ENCODE results near the gene TIMP2. TPM values are rescaled to one million over a fixed set of nuclear protein-coding genes. Genes with fewer than 3 reads are reported as not detected.
A peak's percentile ranks its signal among the peaks of the same experiment; 100 is the strongest.

The TIMP2 gene
- total and polyA plus RNA-seq, 5 experiments from 2014 or later = 0.22 to 7.3 (median 0.75) TPM

GRCh38 chr17:78935419-78936323 is 10.5 kb upstream of the TIMP2 start:
- DNase-seq (no peak), ATAC-seq (no peak)
- Mint-ChIP-seq H3K4me1 (peaks cover 0 to 11% (median 3%) of the 10 kb centered on the region in 4 donors), H3K27ac (peak overlapping the region in 1 of 10 donors; percentile 74), H3K9me3 (no peaks in the 10 kb centered on the region), H3K27me3 (peaks cover 0 to 3% (median 0%) of the 10 kb centered on the region in 5 donors), H3K36me3 (no peaks in the 10 kb centered on the region), H3K4me3 (no peak overlapping the region)
- POLR2A ChIA-PET = interaction anchor here (0.7 kb wide), 1 partner anchor 16 kb away, joined by 3 read pairs; no protein-coding TSS in a partner anchor

- H3K4me3 Mint-ChIP-seq = no peak overlapping the region
- H3K27me3 Mint-ChIP-seq = peaks cover 0 to 3% (median 0%) of the 10 kb centered on the region in 5 donors
- H3K36me3 Mint-ChIP-seq = no peaks in the 10 kb centered on the region
- DNase-seq (no peak), ATAC-seq (no peak)
- POLR2A ChIA-PET = no interaction called here
- no peaks in the 10 kb centered on the region for H3K9me3 Mint-ChIP-seq
- peak overlapping the region in 1 of 10 donors; percentile 45 for H3K27ac Mint-ChIP-seq
- H3K4me1 Mint-ChIP-seq = peaks cover 0 to 11% (median 3%) of the 10 kb centered on the region in 4 donors
Observed at GRCh38 chr17:78934681-78935418, 9.7 kb upstream of the TIMP2 start.

GRCh38 chr17:78933959-78934568 is 8.9 kb upstream of the TIMP2 start:
- Mint-ChIP-seq H3K9me3 (no peaks in the 10 kb centered on the region), H3K36me3 (no peaks in the 10 kb centered on the region), H3K27ac (peak overlapping the region in 3 of 10 donors; percentile 45 to 65 (median 57)), H3K27me3 (peaks cover 0 to 3% (median 0%) of the 10 kb centered on the region in 5 donors), H3K4me3 (no peak overlapping the region), H3K4me1 (peaks cover 0 to 11% (median 3%) of the 10 kb centered on the region in 4 donors)
- ATAC-seq = no peak
- POLR2A ChIA-PET = no interaction called here
- DNase-seq = no peak

- peak; percentile 61 to 73 for ATAC-seq
- Mint-ChIP-seq H3K27me3 (peaks cover 0 to 3% (median 0%) of the 10 kb centered on the region in 5 donors), H3K36me3 (no peaks in the 10 kb centered on the region), H3K27ac (peak overlapping the region in 8 of 10 donors; percentile 26 to 75 (median 62)), H3K4me3 (no peak overlapping the region), H3K9me3 (no peaks in the 10 kb centered on the region), H3K4me1 (peaks cover 0 to 11% (median 3%) of the 10 kb centered on the region in 4 donors)
- POLR2A ChIA-PET = no interaction called here
- DNase-seq = peak in 3 of 10 donors; percentile 9 to 34 (median 11)
Observed at GRCh38 chr17:78933025-78933958, 8.1 kb upstream of the TIMP2 start.

GRCh38 chr17:78929908-78930775 is 5.0 kb upstream of the TIMP2 start:
- Mint-ChIP-seq H3K4me1 (peaks cover 0 to 11% (median 6%) of the 10 kb centered on the region in 4 donors), H3K9me3 (no peaks in the 10 kb centered on the region), H3K36me3 (no peaks in the 10 kb centered on the region), H3K27me3 (peaks cover 0 to 7% (median 2%) of the 10 kb centered on the region in 5 donors), H3K4me3 (no peak overlapping the region), H3K27ac (no peak overlapping the region)
- DNase-seq (no peak), ATAC-seq (no peak)
- POLR2A ChIA-PET = no interaction called here

- peak; percentile 2 to 18 for ATAC-seq
- Mint-ChIP-seq H3K36me3 (no peaks in the 10 kb centered on the region), H3K4me1 (peaks cover 11 to 23% (median 19%) of the 10 kb centered on the region in 4 donors), H3K27ac (peak overlapping the region in 1 of 10 donors; percentile 21), H3K27me3 (peaks cover 0 to 7% (median 2%) of the 10 kb centered on the region in 5 donors), H3K9me3 (no peaks in the 10 kb centered on the region), H3K4me3 (peak overlapping the region in 7 of 10 donors; percentile 19 to 82 (median 50))
- DNase-seq = no peak
- POLR2A ChIA-PET = interaction anchor here (0.7 to 1.2 kb wide), 2 partner anchors 36 to 790 kb away, joined by 4 to 8 read pairs; no protein-coding TSS in a partner anchor
Observed at GRCh38 chr17:78925662-78926555, 722 bp upstream of the TIMP2 start.

GRCh38 chr17:78924481-78925151 is 571 bp downstream of the TIMP2 start:
- H3K36me3 Mint-ChIP-seq = no peaks in the 10 kb centered on the region
- DNase-seq (no peak), ATAC-seq (peak; percentile 13 to 28)
- H3K4me3 Mint-ChIP-seq = peak overlapping the region; percentile 56 to 89 (median 83)
- no peaks in the 10 kb centered on the region for H3K9me3 Mint-ChIP-seq
- peaks cover 0 to 7% (median 2%) of the 10 kb centered on the region in 5 donors for H3K27me3 Mint-ChIP-seq
- POLR2A ChIA-PET = interaction anchor here (0.7 to 1.2 kb wide), 2 partner anchors 35 to 47 kb away, joined by 4 to 7 read pairs; no protein-coding TSS in a partner anchor
- H3K27ac Mint-ChIP-seq = peak overlapping the region in 3 of 10 donors; percentile 62 to 89 (median 74)
- H3K4me1 Mint-ChIP-seq = peaks cover 17 to 29% (median 24%) of the 10 kb centered on the region in 4 donors

- ATAC-seq = peak; percentile 59 to 63
Observed at GRCh38 chr17:78923660-78924453, 1.3 kb downstream of the TIMP2 start.

More at GRCh38 chr17:78923660-78924453, 1.3 kb downstream of the TIMP2 start:
- H3K9me3 Mint-ChIP-seq = no peaks in the 10 kb centered on the region
- peak overlapping the region in 9 of 10 donors; percentile 65 to 89 (median 79) for H3K27ac Mint-ChIP-seq
- peak overlapping the region; percentile 77 to 89 (median 83) for H3K4me3 Mint-ChIP-seq
- peaks cover 0 to 7% (median 2%) of the 10 kb centered on the region in 5 donors for H3K27me3 Mint-ChIP-seq
- DNase-seq = peak; percentile 23 to 78 (median 57)
- POLR2A ChIA-PET = interaction anchor here (0.7 to 1.6 kb wide), 2 partner anchors 33 to 48 kb away, joined by 5 to 7 read pairs; no protein-coding TSS in a partner anchor
- no peaks in the 10 kb centered on the region for H3K36me3 Mint-ChIP-seq
- peaks cover 17 to 31% (median 24%) of the 10 kb centered on the region in 4 donors for H3K4me1 Mint-ChIP-seq

Measured in naive thymus-derived CD8-positive, alpha-beta T cell (primary cell).